Measurements from ENCODE around the gene NFIA.
"Not testable (repeated sequence)": the region's sequence is repeated elsewhere in the genome, so short reads cannot be mapped to it uniquely, and the experiment has no call there.

NFIA gene

DNA sequence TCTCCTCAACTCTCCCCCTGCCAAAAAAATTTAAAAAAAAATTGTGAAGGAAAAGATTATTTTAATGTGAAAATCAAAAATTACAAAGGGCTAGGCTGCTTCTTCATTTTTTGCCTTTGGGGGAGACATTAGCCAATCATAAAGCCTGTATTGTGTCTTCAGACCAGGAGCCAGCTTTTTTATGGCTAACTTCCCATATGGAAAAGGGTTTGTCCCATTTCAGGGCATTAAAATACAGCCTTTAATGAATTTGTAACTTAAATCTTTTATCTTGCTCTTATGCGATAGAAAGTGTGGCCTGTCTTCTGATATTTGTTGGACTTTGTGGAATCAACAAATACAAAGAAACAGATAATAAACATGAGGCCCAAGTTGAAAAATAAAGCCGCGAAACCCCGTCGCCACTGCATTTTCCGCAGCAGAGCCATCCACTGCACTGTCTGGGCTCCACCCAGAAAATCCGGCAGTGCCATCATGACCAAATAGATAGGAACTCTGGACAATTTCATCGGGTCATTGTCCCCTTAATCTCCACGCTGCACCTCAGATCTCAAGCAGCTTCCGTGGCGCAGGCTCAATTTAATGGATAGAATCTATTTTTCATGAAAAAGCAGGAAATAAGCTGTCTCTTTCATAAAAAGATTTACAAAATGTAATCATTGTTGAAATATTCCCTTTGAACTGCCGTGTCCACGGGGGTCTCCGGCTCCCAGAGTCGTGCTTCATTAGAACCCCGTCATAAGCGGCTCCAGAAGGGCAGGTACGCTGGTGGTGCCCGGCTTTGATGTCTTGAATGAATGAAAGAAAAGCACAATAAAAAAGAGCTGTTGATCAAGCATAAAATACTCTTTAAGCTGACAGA lies 365.0 kb downstream of the NFIA start:
- no peak for DNase-seq

- no peak for DNase-seq
Measured at GRCh38 chr1:61447968-61448430, 365.6 kb downstream of the NFIA start.

- no peak for DNase-seq
Measured at GRCh38 chr1:61448914-61449313, 366.6 kb downstream of the NFIA start.

DNA sequence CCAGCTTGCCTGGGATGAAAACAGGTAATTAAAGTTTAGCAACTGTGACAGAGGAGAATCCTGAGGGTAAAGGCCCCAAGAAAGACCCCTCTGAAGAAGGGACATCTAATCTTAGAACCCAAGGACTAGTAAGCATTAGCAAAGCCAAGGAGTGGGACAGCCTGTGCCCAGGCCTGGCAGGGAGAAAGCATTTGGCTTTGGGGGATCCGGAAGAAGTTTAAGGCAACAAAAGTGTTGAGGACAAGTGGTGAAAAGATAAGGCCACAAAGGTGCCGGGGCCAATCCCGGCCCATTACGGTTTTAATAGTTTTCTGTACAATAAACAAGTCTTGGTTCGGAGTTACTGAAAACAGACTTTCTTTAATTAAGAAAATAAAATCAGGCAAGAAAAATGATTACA lies 367.0 kb downstream of the NFIA start:
- DNase-seq: no peak

DNA sequence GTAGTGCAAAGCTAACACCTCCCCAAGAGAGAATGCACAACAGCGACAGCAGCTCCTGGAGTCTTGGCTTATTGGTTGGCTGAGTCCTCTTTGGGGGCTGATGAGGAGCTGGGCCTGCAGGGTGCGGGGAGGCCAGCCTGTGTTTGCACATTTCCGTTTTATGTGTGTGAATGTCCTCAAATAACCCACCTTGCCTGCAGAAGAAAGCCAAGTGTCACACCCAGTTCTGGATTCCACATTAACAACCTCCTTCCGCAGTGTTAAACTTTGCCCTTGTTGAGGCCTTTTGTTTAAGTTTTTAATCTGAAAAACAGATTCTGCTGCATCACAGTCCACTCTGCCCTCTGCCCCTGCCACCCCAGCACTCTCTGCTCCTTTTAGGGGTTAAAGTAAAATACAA lies 368.1 kb downstream of the NFIA start:
- DNase-seq: no peak

DNA sequence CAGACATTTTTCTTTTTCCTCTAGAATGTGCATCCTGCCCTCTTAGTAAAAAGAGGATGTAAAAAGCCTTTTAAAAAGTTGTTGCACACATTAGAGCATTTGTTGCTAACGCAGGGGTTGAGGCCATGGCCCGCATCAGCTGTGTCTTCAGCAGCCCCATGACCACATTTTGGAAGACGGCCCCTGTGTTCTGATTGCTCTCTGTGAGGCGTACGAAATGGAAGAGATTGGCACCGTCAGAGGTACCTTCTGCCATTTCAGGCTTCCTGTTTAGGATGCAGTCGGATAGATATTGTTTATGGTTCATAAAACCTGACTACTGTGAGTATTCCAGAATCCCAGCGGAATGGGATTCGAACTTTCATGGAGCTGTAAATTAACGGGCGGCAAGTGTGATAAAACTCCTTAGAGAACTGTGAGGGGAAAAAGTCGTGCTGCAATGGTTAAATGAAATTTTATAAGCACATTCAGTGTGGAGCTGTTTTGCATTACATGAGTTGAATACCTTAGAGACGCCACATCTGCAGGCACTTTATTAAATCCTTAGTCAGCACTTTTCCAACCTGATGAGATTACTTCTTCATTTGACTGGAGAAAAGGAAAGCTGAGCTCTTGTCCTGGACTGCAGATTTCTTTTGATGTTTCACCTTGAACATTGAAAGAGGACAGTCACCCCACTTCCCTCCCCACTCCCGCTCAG lies 368.7 kb downstream of the NFIA start:
- DNase-seq: no peak

- DNase-seq: no peak
Measured at GRCh38 chr1:61451572-61451968, 369.2 kb downstream of the NFIA start.

DNA sequence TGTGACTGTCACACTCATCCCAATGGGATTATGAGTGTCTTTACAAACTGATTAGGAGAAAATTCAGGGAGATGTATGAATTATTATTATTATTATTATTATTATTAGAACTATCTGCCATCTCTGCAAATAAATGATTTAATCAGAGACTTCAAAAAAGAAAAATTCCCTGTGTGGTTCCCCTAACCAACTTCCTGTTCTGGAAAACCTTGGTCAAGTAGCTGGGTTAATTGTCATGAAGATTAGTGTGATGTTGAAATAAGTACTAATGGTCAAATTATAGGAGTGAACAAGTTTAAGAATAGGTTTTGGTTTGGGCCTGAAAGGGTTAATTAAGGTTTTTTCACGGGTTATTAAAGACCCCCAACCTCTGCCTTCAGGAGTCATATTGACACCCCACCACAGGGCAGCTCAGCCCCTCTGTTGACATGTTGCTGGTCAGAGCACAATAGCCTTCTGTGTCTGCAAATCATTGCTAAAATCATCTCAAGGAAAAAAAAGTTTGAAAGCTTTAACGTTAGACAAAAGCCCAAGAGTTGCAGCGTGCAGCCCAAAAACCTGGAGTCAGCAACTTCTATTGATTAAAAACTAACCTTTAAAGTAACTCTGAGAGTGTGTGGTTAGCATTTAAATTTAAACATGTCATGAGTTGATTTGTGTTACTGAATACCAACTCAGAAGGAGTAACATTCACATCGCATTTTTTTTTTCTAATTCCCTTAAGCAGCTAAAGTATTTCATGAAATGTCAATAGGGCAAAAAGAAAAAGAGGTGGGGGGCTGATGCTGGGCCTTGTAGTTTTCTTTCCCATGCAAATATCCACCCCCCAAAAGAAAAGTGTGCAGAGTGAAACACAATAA lies 370.0 kb downstream of the NFIA start:
- DNase-seq: no peak

DNA sequence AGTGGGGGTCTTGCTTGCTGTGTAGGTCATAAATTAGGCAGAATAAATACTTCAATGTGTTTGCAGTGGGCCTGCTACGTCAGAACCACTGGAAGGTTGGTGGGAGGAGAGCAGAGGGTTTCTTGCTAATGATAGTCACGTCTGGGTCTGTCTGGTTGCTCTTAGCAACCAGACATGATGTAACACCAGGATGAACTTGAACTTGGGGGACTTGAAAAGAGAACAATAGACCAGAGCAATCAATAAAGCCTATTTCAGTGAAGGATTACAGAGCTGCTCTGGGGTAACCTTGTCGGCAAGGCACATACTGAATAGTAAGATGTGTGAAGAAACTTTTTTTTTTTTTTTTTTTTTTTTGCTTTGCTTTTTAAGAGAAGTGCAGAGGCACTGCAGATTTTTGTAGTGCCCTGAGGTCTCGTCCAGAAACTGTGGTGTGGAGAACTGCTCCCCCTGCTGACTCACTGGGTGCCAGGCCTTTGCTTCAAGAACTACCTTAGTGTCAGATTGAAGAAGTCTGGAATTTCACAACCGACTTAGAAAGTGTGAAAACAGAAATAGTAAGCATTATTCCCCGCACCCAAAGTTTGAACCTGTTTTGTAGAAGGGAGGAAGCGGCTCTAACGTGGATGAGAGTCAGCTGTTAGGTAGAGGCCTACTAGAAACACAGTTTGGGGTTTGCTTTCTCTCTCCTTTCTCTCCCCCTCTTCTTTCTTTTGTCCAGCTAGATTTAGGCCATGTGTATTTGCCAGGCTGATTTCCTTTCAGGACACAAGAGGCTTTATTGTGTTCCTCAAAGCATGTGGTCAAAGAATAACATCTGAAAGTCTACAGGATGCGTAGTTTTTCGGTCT lies 371.0 kb downstream of the NFIA start:
- DNase-seq: peak; percentile 71

DNA sequence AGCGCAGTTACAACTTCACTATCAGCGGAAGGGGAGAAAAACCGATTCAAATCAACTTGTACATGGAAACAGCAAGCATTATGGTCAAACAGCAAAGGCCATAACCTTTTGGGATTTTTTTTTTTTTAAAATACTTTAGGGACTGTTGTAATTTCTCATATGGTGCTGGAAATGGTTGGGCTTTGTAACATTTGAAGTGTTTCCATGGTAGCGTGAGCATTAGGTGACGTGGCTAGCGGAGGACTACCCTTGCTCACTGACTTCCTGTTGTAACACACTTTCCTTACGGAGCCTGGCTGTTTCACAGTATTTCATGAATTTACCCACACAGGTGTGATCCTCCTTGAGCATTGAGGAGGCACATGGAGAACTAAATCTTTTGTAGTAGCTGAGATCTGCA lies 373.0 kb downstream of the NFIA start:
- DNase-seq: no peak

- DNase-seq: no peak
Measured at GRCh38 chr1:61457526-61458040, 375.2 kb downstream of the NFIA start.

GRCh38 chr1:61459345-61459744 lies 377.0 kb downstream of the NFIA start:
- no peak for DNase-seq

DNA sequence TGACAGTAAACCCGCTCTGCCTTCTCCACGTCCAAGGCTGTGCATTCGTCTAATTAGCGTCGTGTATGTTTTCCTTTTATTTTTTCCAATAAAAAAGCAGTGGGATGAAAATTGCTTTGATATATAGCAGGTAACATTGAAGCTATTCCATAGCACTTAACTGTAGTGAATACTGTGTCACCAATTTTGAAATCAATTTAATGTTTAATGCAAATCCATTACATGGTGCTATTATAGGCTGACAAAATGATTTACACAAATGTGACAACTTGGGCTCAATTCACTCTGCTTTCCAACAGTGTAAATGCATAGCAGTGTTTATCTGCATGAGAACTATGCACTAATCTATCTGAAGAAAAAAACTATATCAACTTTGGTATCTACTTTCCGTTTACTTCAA lies 377.8 kb downstream of the NFIA start:
- no peak for DNase-seq

GRCh38 chr1:61461406-61462384 lies 379.3 kb downstream of the NFIA start:
- no peak for DNase-seq

DNA sequence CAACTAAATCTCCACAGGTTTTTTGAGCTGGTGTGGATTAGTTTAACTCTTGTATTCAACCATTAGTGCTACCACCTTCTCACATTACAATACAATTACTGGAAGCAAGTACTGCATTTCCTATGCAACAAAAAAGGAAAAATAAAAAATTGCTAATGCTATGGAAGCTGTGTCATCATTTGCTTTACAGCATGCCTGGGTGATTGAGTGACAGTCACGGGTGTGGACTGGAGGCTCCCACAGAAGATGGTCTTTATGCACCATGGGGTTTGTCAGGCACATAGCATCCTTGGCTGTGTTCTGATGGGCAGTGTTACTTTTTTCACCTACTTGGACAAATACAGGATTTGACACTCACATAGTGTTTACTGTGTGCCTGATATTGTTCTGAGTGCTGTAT lies 380.3 kb downstream of the NFIA start:
- no peak for DNase-seq

DNA sequence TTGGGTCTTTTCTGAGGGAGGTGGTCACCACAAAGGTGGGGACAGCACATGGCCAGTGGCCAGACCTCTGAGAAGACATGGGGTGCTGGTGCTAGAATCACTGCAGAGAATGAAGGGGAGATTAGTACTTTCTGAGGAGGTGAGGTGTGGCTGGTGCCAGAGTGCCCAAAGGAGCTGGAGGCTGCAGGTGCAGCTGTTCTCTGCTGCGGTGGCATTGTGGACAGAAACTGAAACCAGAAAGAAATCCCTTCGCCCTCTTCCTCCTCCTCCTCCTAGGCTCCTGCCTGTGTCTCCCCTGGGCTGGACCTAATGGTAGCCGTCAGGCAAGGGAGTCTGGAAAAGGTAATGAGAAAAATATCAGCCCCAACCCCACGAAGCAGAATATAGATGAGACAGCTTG lies 380.9 kb downstream of the NFIA start:
- no peak for DNase-seq

- DNase-seq: not testable (repeated sequence)
Measured at GRCh38 chr1:61467836-61468235, 385.5 kb downstream of the NFIA start.

DNA sequence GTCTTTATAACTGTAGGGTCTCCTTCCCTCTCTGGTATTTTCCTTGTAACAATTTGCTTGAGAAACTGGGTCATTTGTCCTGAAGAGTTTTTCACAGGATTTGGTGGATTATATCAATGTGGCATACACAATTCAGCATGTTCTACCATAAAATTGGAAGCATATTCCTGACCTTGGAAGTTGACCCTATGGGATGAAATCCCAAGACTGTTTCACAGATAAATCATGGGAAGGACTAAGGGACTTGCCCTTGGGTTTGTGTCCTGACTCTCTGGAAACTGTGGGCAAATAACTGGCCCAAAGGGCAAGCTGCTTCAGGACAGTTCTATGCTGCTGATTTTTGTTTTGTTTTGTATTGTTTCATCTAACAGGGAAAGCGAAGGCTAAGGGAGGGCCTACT lies 387.0 kb downstream of the NFIA start:
- no peak for DNase-seq

- no peak for DNase-seq
Measured at GRCh38 chr1:61472876-61473275, 390.5 kb downstream of the NFIA start.

GRCh38 chr1:61474269-61474817 lies 392.0 kb downstream of the NFIA start:
- DNase-seq: no peak

DNA sequence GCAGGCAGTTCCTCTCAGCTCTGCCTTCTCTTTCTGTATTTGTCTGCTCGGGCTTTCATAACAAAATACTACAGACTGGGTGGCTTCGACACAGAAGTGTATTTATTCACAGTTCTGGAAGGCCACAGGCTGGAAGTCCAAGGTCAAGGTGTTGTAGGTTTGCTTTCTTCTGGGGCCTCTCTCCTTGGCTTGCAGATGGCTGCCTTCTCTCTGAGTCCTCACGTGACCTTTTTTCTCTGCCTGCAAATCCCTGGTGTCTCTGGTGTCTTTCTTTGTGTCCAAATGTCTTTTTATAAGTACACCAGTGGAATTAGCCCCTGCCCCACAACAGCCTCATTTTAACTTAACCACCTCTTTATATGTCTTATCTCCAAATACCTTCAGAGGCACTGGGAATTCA lies 392.6 kb downstream of the NFIA start:
- no peak for DNase-seq

All from CD4-positive, alpha-beta T cell treated with Interleukin-21 for 1 hour (primary cell).